ENCODE measurements around the gene RNU6-1. TPM values are rescaled to one million over a fixed set of nuclear protein-coding genes. Genes with fewer than 3 reads are reported as not detected.

Gene RNU6-1
- total and polyA plus RNA-seq, 2 donors (not counting 1 experiment from before 2014, with no cell fraction given): not detected

- no peak overlapping the region for H3K9ac ChIP-seq (ENCODE audit: low read length)
- Mint-ChIP-seq H3K4me3 (no peak overlapping the region), H3K27ac (no peak overlapping the region), H3K4me1 (peaks cover 10% of the 10 kb centered on the region), H3K27me3 (no peaks in the 10 kb centered on the region), H3K9me3 (ENCODE audit: insufficient read depth) (no peaks in the 10 kb centered on the region)
- H3K79me2 ChIP-seq (ENCODE audit: control insufficient read depth, insufficient read depth, low read length): no peaks in the 10 kb centered on the region
- H3K4me2 ChIP-seq (replicated peaks; ENCODE audit: low read depth, low read length, poor library complexity, severe bottlenecking): no peak overlapping the region
- intact Hi-C loops (cut with micrococcal nuclease): no loop called here
- 94% methylated on average over 2 of the region's 2 CpGs for WGBS (ENCODE audit: insufficient coverage)
- no peak for DNase-seq
- H3K4me3 ChIP-seq (ENCODE audit: control extremely low read depth in 1 of 5, extremely low read depth in 1 of 5, insufficient read depth in 1 of 5, low read depth in 2 of 5, low read length in 4 of 5): no peak overlapping the region
- H3K9me3 ChIP-seq (ENCODE audit: control extremely low read depth in 1 of 3, control insufficient read depth in 2 of 3, insufficient read depth in 1 of 3, low read length in 2 of 3): no peaks in the 10 kb centered on the region
- H3K36me3 ChIP-seq (replicated peaks in 1 of 2; ENCODE audit: control extremely low read depth in 1 of 2, control insufficient read depth in 1 of 2, extremely low read depth in 1 of 2, insufficient read depth in 2 of 2, low read length in 1 of 2): peaks cover 0 to 3% of the 10 kb centered on the region in 2 experiments
- H4K20me1 ChIP-seq (ENCODE audit: control insufficient read depth, insufficient read depth, low read length, poor library complexity, severe bottlenecking): no peaks in the 10 kb centered on the region
- no peak overlapping the region for H2AFZ ChIP-seq (ENCODE audit: insufficient read depth, low read depth, low read length, poor library complexity, severe bottlenecking)
- no peak overlapping the region for H3K27ac ChIP-seq (ENCODE audit: low read length in 2 of 2)
- ChIA-PET POLR2A (no interaction called here), CTCF (no interaction called here)
- peaks cover 13 to 14% of the 10 kb centered on the region in 2 donors for H3K4me1 ChIP-seq (ENCODE audit: control insufficient read depth in 2 of 2, insufficient read depth in 2 of 2, low read length in 2 of 2)
- TF ChIP-seq, protein P1, sequence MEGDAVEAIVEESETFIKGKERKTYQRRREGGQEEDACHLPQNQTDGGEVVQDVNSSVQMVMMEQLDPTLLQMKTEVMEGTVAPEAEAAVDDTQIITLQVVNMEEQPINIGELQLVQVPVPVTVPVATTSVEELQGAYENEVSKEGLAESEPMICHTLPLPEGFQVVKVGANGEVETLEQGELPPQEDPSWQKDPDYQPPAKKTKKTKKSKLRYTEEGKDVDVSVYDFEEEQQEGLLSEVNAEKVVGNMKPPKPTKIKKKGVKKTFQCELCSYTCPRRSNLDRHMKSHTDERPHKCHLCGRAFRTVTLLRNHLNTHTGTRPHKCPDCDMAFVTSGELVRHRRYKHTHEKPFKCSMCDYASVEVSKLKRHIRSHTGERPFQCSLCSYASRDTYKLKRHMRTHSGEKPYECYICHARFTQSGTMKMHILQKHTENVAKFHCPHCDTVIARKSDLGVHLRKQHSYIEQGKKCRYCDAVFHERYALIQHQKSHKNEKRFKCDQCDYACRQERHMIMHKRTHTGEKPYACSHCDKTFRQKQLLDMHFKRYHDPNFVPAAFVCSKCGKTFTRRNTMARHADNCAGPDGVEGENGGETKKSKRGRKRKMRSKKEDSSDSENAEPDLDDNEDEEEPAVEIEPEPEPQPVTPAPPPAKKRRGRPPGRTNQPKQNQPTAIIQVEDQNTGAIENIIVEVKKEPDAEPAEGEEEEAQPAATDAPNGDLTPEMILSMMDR (IDR thresholded peaks at IDR 0.05): no peak
- no peak for TF ChIP-seq EZH2 (IDR thresholded peaks at IDR 0.05; ENCODE audit: borderline replicate concordance, insufficient read depth, low read depth, low read length, poor library complexity, severe bottlenecking)
- H3K27me3 ChIP-seq (replicated peaks in 1 of 4; ENCODE audit: control extremely low read depth in 1 of 4, control insufficient read depth in 3 of 4, insufficient read depth in 4 of 4, low read length in 3 of 4): no peaks in the 10 kb centered on the region
- ATAC-seq (ENCODE audit: low read depth): no peak
Measured at GRCh38 chr15:67801142-67801541, 38.7 kb downstream of the RNU6-1 start.

GRCh38 chr15:67799801-67800205 is 40.0 kb downstream of the RNU6-1 start:
- CTCF ChIA-PET: no interaction called here
- no peak overlapping the region for H3K4me3 Mint-ChIP-seq

More at GRCh38 chr15:67799801-67800205, 40.0 kb downstream of the RNU6-1 start:
- H3K27me3 Mint-ChIP-seq: no peaks in the 10 kb centered on the region
- H3K36me3 ChIP-seq (replicated peaks in 1 of 2; ENCODE audit: control extremely low read depth in 1 of 2, control insufficient read depth in 1 of 2, extremely low read depth in 1 of 2, insufficient read depth in 2 of 2, low read length in 1 of 2): peaks cover 0 to 3% of the 10 kb centered on the region in 2 experiments
- H3K27ac ChIP-seq (ENCODE audit: low read length in 2 of 2): no peak overlapping the region
- no peaks in the 10 kb centered on the region for H3K79me2 ChIP-seq (ENCODE audit: control insufficient read depth, insufficient read depth, low read length)
- no peak overlapping the region for H2AFZ ChIP-seq (ENCODE audit: insufficient read depth, low read depth, low read length, poor library complexity, severe bottlenecking)
- H3K4me1 Mint-ChIP-seq: peaks cover 12% of the 10 kb centered on the region
- TF ChIP-seq, protein P1 (IDR thresholded peaks at IDR 0.05): no peak
- no peak for TF ChIP-seq EZH2 (IDR thresholded peaks at IDR 0.05; ENCODE audit: borderline replicate concordance, insufficient read depth, low read depth, low read length, poor library complexity, severe bottlenecking)
- DNase-seq (no peak), ATAC-seq (ENCODE audit: low read depth) (no peak)
- H3K9me3 Mint-ChIP-seq (ENCODE audit: insufficient read depth): peaks cover 3% of the 10 kb centered on the region
- POLR2A ChIA-PET: no interaction called here
- H3K4me1 ChIP-seq (ENCODE audit: control insufficient read depth in 2 of 2, insufficient read depth in 2 of 2, low read length in 2 of 2): peaks cover 13 to 16% of the 10 kb centered on the region in 2 donors
- no peaks in the 10 kb centered on the region for H3K27me3 ChIP-seq (replicated peaks in 1 of 4; ENCODE audit: control extremely low read depth in 1 of 4, control insufficient read depth in 3 of 4, insufficient read depth in 4 of 4, low read length in 3 of 4)
- no CpG with 5 or more reads among the region's 6 CpGs for WGBS (ENCODE audit: insufficient coverage)
- no peak overlapping the region for H3K4me3 ChIP-seq (ENCODE audit: control extremely low read depth in 1 of 5, extremely low read depth in 1 of 5, insufficient read depth in 1 of 5, low read depth in 2 of 5, low read length in 4 of 5)
- H3K9me3 ChIP-seq (ENCODE audit: control extremely low read depth in 1 of 3, control insufficient read depth in 2 of 3, insufficient read depth in 1 of 3, low read length in 2 of 3): peaks cover under 1 to 2% (median 1%) of the 10 kb centered on the region in 3 donors
- no peaks in the 10 kb centered on the region for H4K20me1 ChIP-seq (ENCODE audit: control insufficient read depth, insufficient read depth, low read length, poor library complexity, severe bottlenecking)
- no peak overlapping the region for H3K27ac Mint-ChIP-seq
- intact Hi-C loops (cut with micrococcal nuclease): no loop called here
- H3K9ac ChIP-seq (ENCODE audit: low read length): no peak overlapping the region
- H3K4me2 ChIP-seq (replicated peaks; ENCODE audit: low read depth, low read length, poor library complexity, severe bottlenecking): no peak overlapping the region

Data from B cell (primary cell).